NK-92 (cell line): ENCODE results near the gene PRDM5.

Experiments
- DNase-seq: peaks from one replicate; lab custom pipeline; 2025; ENCODE audit not compliant: unreplicated experiment; lab: John Stamatoyannopoulos, UW

The PRDM5 gene

DNA sequence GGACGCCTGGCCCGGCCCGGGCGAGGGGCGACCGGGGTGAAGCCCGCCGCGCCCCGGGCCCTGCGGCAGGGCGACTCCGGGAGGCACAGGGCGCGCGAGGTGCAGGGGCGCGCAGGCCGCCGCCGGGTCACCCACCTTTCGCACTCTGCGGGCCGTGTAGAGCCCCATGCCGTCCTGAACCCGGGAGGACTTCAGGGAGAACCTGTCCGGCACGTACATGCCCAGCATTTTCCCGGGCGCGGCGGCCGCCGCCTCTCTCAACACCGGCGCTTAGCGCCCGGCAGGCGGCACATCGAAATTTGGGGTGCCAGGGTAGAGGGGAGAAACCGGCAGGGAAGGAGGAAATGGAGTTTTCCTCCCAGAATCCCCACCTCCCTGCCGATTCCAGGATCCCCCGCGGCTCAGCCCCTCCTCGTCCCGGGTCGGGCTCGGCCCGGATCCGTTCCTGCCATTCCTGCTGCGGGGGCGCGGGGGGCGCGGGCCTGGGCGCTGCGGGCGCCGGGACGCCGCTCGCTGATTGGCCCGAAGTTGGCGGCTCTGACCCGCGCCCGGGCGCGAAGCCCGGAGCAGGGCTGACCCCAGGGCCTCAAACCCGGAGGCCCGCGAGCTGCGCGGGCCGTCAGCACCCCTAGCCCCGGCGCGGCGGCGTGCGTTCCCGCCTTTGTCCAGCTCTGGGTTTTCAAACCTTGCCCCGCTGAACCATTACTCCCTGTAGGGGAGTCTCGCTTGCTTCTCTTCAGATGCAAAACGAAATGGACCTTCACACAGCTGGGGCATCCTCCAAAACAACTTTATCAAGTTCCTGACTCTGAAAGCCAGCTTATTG lies at the start of gene PRDM5:
Gene PRDM5 (minus strand): TSS at position 346 of the 826 bp plus-strand sequence. CDS start 118 bp downstream, at position 228.
- no peak for DNase-seq

DNA sequence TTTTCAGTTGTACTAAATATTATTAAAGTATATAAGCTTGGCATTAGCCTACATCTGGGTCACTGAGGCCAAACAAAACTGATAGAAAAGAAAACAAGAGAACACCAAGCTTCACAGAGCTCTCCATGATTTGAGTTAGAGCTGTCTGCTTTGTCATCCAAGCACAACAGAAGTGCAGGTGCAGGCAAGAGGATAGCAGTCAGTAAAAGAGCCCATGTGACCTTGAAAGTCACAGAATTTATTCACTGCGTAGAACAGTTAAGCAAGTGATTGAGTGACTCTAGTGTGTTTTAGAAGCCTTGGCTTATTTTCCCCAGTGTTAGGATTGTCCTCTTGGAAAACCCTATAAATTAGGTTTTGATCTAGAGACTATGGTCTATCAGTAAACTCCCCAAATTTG lies 49.4 kb upstream of the PRDM5 start:
- DNase-seq, result no peak

DNA sequence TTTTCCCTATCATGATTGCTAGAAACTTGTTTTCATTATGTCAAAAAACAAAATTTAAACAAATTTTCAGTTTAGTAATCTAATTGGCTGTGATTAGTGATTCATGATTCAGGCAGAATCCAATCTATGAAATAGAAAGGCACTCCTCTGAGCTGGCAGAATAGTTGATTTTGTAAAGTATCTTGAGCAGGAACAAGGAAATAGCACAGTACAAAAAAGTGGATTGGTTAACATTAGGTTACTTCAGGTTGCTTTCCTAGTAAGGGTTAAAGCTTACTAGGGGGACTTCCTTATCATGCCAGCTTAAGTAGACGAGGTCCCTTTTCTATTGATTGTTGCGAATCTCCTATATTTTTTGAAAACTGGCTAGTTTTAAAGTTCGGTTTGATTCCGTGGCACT lies 43.4 kb upstream of the PRDM5 start:
- no peak for DNase-seq

DNA sequence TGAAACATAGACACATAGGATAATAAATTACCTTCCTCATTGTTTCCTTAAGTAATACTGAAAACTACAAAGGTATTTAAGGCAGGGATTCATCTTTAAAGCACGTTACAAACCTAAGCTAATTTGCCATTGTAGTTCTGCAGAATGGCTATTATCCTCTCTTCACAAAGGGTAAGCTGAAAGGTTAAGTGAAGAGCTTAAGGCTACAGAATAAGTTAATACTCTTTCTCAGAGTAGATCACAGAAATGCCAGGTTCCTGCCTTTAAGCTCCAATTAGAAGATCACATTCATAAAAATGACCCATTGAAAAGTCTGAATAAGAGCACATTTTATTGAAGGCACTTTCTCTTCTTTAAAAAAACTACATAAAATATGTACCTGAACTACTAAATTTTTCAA lies 42.1 kb upstream of the PRDM5 start:
- no peak for DNase-seq

DNA sequence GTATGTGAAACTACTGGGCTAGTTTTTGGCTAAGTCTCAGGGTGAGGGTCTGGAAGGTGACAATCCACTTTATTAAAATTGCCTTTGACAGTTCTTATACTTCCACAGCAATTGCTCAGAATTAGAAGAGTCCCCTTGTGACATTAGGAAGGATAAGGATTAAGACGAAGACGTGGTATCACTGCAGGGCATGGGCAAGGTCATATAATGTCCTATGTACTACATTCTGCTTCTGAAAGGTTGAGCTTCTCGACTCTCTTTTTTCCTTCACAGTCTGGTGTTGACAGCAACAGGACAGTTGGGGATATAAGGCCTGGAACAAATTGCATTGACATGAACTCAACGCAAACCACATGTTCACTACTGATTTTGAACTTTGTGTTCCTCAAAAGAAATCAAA lies 40.9 kb upstream of the PRDM5 start:
- DNase-seq, result no peak

DNA sequence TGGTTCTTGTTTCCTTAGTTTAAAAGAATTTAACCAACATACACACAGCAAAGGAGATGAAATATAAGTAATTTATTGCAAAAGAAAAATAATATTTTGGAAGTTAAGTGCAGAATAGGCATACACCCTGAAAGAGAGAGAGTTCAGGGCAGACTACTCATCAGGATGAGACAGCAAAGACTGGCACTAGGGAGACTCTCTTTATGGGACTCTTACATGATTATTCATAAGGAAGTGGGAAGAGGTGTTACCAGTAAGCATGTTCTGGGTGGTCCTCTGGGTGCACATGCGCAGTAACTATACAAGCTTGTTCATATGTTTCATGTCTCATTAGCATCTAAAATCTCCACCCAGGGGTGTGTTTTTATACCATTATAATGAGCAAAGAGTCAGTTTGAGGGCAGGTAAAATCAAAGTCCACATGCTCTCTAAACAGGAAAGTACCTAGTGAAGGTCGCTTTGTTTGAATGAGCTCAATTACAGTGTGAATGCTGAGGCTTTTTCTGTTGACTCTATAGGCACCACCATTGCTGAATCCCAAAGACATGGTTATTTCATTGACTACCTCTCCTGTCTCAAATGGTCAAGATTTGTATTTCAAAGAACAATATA lies 38.2 kb upstream of the PRDM5 start:
- DNase-seq, result no peak

DNA sequence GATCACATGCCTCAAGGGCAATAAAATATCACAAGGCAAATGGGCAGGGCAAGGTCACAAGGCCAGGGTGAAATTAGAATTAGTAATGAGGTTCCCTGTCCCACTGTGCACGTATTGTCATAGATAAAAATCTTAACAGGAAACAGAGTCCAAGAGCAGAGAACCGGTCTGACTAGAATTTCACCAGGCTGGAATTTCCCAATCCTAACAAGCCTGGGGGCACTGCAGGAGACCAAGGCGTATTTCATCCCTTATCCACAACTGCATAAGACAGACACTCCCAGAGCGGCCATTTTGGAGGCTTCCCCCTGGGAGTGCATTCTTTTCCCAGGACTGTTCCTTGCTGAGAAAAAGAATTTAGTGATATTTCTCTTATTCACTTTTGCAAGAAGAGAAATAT lies 25.9 kb upstream of the PRDM5 start:
- DNase-seq, result no peak

DNA sequence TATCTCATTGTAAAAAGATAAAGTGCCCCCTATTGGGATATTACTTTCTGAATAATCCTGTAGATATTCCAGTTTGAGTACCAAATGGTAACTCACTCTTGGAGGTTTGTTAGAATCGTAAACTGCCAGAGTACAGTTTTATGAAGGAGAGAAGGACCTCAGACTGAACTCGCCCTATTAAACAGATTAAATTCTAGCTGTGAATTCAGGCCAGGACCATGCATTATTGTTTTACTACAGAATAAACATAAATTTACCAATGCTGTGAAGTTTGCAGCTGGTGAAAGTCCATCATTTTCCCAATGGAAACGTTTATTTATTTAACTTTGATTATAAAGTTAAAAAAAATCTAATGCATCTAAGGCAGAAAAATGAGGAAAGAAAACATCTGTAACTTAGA lies 20.2 kb upstream of the PRDM5 start:
- DNase-seq, result no peak

DNA sequence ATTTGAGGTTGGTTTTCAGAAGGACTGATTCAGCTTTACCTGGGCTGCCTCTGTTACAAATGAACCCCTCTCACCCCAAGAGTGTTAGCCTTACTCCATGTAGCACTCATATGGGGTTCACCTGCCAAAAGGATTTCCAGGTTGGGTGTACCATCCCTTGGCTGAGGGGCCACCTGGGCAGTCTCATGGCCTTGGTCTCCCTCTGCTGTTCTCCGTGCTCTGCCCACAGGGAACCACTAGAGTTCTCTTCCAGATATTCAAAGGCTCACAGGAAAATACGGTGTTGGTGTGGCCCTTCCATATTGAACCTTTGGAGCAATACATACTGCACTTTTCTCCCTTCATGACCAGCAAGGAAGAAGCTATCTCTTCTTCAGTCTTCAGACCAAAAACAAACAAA lies 18.0 kb upstream of the PRDM5 start:
- no peak for DNase-seq

DNA sequence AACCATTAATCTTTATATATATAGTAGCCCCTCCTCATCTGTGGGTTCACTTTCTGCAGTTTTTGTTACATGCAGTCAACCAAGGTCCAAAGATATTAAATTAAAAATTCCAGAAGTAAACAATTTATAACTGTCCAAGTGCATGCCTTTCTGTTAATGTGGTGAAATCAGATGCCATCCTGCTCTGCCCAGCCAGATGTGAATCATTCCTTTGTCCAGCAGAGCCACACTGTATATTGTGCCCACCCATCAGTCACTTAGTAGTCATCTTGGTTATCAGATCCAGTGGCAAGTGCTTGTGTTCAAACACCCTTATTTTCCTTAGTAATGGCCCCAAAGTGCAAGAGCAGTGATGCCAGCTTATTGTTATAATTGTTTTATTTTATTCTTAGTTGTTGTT lies 17.2 kb upstream of the PRDM5 start:
- DNase-seq, result no peak

DNA sequence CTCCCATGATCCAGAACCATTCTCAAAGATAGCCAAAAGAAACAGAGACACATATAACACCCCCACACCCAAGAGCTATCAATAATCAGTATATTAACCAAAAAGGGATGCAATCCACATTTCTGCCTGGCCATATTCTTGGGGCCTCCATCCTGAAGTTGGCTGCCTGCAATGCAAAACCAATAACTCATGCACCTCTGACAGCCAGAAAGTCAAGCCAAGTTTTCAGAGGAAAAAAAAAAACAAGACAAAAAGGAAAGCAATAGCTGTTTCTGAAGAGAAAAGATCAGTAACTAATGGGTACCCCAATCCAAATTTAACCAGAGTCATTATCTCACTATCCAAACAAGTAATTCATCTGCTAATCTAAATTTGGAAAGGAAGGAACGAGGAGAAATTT lies 7.3 kb upstream of the PRDM5 start:
- DNase-seq, result no peak

DNA sequence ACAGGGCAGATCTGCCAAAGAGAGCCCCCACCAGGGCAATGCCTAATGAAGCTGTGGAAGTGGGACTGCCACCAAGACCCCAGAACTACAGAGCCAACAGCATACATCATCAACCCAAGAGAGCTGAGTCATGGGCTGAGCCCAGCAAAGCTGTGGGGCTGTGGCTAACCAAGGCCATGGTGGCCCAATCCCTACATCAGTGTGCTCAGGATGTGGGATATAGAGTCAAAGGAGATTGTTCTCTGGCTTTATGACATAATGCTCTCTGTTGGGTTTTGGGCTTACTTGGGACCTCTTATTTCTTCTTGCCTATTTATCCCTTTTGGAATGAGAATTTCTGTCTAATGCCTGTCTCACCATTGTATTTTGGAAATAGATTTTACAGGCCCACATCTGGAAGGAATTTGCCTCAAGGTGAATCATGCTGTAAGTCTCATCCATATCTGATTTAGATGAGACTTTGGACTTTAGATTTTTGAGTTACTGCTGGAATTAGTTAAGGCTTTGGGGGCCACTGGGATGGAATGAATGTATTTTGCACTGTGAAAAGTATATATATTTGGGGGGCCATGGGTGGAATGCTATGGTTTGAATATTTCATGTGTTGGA lies 5.4 kb upstream of the PRDM5 start:
- DNase-seq, result no peak

DNA sequence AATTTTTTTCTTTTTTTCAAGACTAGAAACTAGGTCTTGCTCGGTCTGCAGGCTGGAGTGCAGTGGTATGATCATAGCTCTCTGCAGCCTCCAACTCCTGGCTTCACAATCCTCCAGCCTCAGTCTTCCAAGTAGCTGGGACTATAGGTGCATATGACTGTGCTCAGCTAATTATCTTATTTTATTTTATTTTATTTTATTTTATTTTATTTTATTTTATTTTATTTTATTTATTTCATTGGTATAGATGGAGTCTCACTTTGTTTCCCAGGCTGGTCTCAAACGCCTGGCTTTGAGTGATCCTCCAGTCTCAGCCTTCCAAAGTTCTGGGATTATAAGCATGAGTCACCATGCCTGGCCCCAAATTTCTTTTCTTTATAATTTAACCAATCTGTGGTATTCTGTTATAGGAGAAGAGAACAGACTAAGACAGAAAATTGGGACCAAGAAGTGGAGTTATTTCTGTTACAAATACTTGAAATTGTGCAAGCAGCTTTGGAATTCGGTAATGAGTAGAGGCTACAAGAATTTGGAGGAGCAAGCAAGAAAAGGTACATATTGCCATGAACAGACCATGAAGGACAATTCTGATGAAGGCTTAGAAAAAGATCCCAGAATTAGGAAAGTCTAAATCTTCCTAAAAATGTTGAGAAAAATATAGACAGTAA lies 4.0 kb upstream of the PRDM5 start:
- no peak for DNase-seq

DNA sequence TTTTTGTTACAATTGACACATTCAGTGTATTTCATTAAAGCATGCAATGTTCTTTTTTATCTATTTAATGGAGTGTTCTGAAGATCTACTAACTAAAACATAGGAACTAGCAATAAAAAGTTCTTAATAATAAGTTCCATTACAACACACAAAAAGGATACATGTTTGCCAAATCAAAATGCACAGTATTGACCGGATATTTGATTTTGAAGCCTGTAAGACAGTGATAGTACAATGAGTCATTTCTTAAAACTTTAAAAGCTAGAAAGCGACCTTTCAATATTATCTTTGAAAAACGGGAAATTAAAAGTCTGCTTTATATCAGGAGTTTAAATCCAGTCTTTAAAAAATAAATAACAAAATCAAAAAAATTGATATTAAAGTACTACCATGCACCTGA lies 2.4 kb upstream of the PRDM5 start:
- DNase-seq, result no peak

DNA sequence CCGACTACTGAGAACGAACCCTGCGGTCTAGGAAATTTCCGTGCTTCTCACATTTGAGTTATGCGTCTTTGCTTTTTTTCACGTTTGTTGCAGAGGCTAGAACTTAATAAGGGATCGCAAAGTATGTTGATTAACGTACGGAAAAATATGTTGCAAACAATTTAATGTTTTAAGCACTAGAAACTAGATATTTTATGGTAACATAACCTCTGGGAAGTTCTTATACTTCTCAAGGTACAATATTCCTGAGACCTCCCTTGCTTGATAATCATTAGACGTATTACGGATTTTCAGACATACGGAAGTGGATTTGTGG lies 639 bp upstream of the PRDM5 start:
- no peak for DNase-seq

DNA sequence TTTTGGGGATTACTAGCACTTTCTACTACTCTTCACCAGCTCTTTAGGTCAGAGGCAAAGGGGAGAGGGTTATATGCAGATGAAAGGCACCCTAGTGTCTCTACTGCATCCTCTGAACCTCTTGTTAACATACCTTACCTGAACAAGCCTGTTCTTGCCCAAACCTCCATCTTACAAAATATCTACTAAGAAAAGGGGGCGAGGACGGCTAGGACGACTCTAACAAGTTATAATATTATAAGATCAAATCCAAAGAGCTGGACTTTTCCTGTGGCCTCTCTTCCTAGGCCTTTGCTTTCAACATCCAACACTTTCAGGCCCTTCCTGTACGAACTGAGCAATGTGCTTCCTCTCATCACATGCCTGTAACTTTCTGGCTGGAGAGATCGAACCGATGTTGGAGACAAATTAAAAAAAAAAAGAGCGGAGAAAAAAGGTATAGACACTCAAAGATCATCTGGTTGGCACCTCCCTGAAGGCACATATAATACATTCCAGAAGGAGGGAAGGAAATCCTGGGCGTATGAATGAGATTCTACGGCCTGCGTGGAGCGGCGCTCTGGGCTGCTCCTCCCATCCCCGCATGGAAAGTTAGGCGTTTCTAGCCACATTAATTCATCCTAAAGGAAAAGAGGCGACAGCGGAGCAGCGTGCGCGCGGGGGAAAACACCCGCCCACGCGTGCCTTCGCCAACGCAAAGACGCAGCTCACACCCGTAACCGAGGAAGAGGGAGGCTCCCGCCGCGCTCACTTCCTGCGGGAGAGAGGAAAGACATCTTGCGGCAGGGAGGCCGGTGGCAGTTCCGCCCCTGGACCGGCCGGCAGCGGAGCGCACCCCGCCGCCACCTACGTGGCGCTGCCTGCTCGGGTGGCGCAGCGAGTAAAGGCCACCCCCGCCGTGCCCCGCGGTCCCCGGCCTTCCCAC lies 808 bp downstream of the PRDM5 start:
- no peak for DNase-seq

DNA sequence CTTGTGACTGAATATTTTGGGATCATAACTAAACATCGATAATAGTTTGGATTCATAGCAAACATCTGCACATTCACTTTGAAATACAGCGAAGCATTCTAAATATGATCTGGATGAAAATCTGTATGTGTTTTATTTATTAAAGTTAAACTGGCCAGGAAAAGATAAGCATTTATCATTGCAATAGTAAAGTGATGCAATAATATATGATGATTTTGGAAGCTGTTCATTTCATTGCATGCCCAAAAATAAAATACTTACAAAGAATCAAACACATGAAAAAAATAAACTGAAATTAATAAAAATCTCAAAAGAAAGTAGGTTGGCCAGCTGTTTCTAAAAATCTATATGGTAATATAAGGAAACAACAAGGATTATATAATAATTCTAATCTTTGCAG lies 1.9 kb downstream of the PRDM5 start:
- DNase-seq, result no peak

DNA sequence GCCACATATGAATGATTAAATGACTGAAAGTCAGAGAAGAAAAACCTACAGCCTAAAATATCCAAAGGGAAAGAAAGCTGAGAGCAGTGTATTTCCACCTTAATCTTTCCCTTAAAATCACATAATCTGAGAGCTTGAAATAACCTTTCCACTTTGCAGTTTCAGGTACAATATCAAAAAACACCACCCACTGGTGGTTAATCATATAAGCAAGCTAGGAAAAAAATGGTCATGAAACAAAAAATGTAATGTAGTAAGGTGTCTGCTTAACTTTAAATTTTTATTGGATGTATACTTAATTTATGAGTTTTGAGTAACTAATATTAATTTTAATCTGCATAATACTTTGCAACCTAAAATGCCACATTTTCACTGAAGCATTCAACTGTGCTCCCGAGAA lies 3.2 kb downstream of the PRDM5 start:
- no peak for DNase-seq

DNA sequence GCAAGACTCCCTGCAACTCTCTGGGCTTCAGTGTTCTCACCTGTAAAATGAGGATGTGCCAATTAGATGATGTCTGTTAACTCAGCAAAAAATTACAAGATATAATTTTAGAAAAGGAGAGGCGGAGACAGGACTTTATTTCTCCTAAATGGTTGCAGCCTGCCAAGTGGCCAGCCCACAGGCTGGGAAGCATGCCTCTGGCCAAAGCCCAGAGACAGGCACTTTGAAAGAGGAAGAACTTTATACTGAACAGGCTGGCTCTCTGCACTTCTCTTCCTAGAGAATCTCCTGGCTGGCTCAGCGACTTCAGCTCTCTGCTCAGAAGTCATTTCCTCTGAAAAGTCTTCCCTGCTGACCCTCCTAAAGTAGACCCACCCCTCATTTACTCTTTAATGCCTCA lies 3.7 kb downstream of the PRDM5 start:
- DNase-seq, result no peak

DNA sequence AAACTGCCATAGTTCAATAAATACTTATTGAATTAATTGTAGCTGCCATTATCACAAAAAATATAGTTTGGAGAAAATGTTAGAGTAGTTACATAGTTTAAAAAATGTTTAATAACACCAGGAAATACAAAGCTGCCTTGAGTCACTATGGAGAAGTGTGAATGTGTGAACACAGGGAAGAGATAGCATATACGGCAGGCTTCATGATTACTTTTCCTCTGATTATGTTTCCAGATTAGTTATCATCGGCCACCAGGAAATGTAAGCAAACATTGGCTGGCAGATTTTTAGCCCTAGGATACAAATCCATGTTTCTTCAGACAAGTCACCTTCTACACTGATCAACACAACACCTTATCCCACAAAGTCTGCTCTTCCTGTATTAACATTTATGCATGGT lies 4.4 kb downstream of the PRDM5 start:
- no peak for DNase-seq

DNA sequence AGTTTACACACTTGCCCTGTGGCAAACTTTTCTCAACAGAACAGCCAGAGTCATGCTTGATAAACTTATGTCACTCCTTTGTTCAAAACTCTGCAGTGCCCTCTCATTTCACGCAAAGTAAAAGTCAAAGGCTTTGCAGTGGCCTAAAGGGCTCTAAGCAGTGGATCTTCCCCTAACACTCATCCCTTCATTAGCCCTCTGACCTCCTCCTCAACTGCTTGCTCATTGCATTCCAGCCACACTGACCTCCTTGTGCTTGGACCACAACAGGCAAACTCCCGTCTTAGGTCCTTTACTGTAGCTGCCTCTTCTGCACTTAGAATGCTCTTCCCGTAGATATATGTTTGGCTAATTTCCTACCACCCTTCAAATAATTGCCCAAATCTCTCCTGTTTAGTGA lies 5.6 kb downstream of the PRDM5 start:
- DNase-seq, result no peak
